Mucosa of rectum (tissue), 2 donors: Measurements from ENCODE around the gene DPF1.

ENCODE experiments used
- H3K27ac ChIP-seq, 2 donors: one replicate each; pipeline ENCODE4 v1.7.0; 2013; ENCODE audit warnings: inconsistent platforms in 2 of 2, low read depth in 2 of 2, low read length in 2 of 2
- H3K27me3 ChIP-seq, 2 donors: one replicate each; pipeline ENCODE4 v1.7.0; 2013; ENCODE audit warnings: low read length in 2 of 2; ENCODE audit not compliant: control insufficient read depth in 2 of 2, insufficient read depth in 2 of 2
- H3K36me3 ChIP-seq, 2 donors: one replicate each; pipeline ENCODE4 v1.7.0; 2013; ENCODE audit warnings: low read length in 2 of 2; ENCODE audit not compliant: control insufficient read depth in 2 of 2, insufficient read depth in 2 of 2
- H3K4me1 ChIP-seq, 2 donors: one replicate each; pipeline ENCODE4 v1.7.0; 2013; ENCODE audit warnings: low read length in 2 of 2, mild to moderate bottlenecking in 1 of 2; ENCODE audit not compliant: control insufficient read depth in 2 of 2, insufficient read depth in 2 of 2
- H3K4me3 ChIP-seq, 2 donors: one replicate each; pipeline ENCODE4 v1.7.0; 2013; ENCODE audit warnings: low read length in 2 of 2
- H3K9ac ChIP-seq, 2 donors: one replicate each; pipeline ENCODE4 v1.7.0; 2013; ENCODE audit warnings: low read length in 2 of 2, low read depth in 1 of 2, mild to moderate bottlenecking in 1 of 2
- H3K9me3 ChIP-seq, 2 donors: one replicate each; pipeline ENCODE4 v1.7.0; 2013; ENCODE audit warnings: low read length in 2 of 2; ENCODE audit not compliant: control insufficient read depth in 2 of 2
- donor health status: healthy.
- donor health status: Normal muscosa, but diverticular disease.

The DPF1 gene

DNA sequence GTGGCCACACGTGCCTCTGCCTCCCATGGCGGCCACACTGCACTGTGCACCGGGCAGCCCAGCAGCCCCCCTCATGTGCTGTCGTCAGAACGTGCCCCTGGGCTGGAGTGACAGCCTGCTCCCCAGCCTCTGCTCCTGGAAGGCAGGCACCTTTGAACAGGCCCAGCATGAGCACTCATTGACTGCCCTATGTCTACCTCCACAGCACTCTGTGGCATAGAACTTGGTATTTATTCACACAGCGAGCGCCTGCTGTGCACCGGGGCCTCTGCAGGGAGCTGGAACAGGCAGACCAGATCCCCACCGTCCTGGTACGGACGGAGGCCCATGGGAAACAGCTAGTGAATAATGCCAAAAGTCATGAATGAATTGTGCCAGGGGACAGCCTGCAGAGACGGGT, 53.7 kb downstream of the DPF1 start:
- peaks cover 25 to 40% of the 10 kb centered on the region in 2 donors for H3K36me3 ChIP-seq
- no peaks in the 10 kb centered on the region for H3K27me3 ChIP-seq
- H3K4me1 ChIP-seq, result no peaks in the 10 kb centered on the region
- H3K9ac ChIP-seq, result no peak overlapping the region
- H3K9me3 ChIP-seq, result no peaks in the 10 kb centered on the region
- H3K27ac ChIP-seq, result no peak overlapping the region
- H3K4me3 ChIP-seq, result no peak overlapping the region

DNA sequence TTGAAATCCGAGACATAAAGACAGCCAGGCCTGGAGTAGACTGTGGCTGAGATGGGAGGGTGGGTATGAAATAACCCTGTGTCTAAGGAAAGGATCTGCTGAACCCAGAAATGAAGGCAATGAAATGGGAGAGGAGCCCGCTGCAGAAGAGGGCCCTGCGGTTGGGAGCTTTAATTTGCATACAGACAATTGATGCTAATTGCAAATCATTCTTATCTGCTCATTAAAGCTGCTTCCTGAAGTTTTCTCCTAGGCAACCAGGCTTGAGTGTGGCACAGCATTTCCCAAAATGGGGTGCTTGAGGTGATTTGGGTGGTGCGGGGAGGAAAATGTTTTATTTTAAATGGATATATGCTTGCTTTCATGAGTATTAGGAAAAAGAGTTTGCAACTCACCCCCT, 55.4 kb downstream of the DPF1 start:
- no peak overlapping the region for H3K9ac ChIP-seq
- no peak overlapping the region for H3K4me3 ChIP-seq
- peaks cover 34 to 55% of the 10 kb centered on the region in 2 donors for H3K36me3 ChIP-seq
- H3K27me3 ChIP-seq, result no peaks in the 10 kb centered on the region
- no peak overlapping the region for H3K27ac ChIP-seq
- no peaks in the 10 kb centered on the region for H3K4me1 ChIP-seq
- no peaks in the 10 kb centered on the region for H3K9me3 ChIP-seq

GRCh38 chr19:38165335-38165734, 58.7 kb downstream of the DPF1 start:
- no peak overlapping the region for H3K27ac ChIP-seq
- H3K9me3 ChIP-seq, result peaks cover 0 to 10% of the 10 kb centered on the region in 2 donors
- no peak overlapping the region for H3K4me3 ChIP-seq
- H3K27me3 ChIP-seq, result no peaks in the 10 kb centered on the region
- no peak overlapping the region for H3K9ac ChIP-seq
- H3K36me3 ChIP-seq, result peaks cover 55 to 66% of the 10 kb centered on the region in 2 donors
- H3K4me1 ChIP-seq, result no peaks in the 10 kb centered on the region

DNA sequence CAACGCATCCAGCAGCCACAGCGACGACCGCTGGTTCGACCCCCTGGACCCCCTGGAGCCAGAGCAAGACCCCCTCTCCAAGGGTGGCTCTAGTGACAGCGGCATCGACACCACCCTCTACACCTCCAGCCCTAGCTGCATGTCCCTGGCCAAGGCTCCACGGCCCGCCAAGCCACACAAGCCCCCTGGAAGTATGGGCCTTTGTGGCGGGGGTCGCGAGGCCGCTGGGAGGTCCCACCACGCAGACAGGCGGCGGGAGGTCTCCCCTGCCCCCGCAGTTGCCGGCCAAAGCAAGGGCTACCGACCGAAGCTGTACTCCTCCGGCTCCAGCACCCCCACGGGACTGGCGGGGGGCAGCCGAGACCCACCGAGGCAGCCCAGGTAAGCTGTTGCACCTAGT, 59.5 kb downstream of the DPF1 start:
- Histone ChIP-seq H3K27me3 (no peaks in the 10 kb centered on the region), H3K27ac (no peak overlapping the region), H3K9ac (no peak overlapping the region), H3K36me3 (peaks cover 54 to 65% of the 10 kb centered on the region in 2 donors), H3K4me1 (no peaks in the 10 kb centered on the region), H3K9me3 (peaks cover 0 to 10% of the 10 kb centered on the region in 2 donors), H3K4me3 (no peak overlapping the region)

- Histone ChIP-seq H3K27me3 (no peaks in the 10 kb centered on the region), H3K27ac (no peak overlapping the region), H3K9me3 (peaks cover 0 to 10% of the 10 kb centered on the region in 2 donors), H3K4me3 (no peak overlapping the region), H3K36me3 (peaks cover 50 to 70% of the 10 kb centered on the region in 2 donors), H3K9ac (no peak overlapping the region), H3K4me1 (no peaks in the 10 kb centered on the region)
Measured at GRCh38 chr19:38163419-38164290, 60.4 kb downstream of the DPF1 start.

GRCh38 chr19:38162632-38163031, 61.4 kb downstream of the DPF1 start:
- no peaks in the 10 kb centered on the region for H3K4me1 ChIP-seq
- peaks cover 0 to 10% of the 10 kb centered on the region in 2 donors for H3K9me3 ChIP-seq
- H3K4me3 ChIP-seq, result no peak overlapping the region
- H3K36me3 ChIP-seq, result peaks cover 54 to 74% of the 10 kb centered on the region in 2 donors
- H3K27me3 ChIP-seq, result no peaks in the 10 kb centered on the region
- no peak overlapping the region for H3K9ac ChIP-seq
- no peak overlapping the region for H3K27ac ChIP-seq

GRCh38 chr19:38162094-38162493, 61.9 kb downstream of the DPF1 start:
- Histone ChIP-seq H3K9ac (no peak overlapping the region), H3K9me3 (peaks cover 0 to 10% of the 10 kb centered on the region in 2 donors), H3K27me3 (no peaks in the 10 kb centered on the region), H3K27ac (no peak overlapping the region), H3K36me3 (peaks cover 54 to 76% of the 10 kb centered on the region in 2 donors), H3K4me1 (no peaks in the 10 kb centered on the region), H3K4me3 (no peak overlapping the region)
